ENCODE measurements around the gene DLAT.
"Not testable (repeated sequence)": the region's sequence is repeated elsewhere in the genome, so short reads cannot be mapped to it uniquely, and the experiment has no call there.

Gene DLAT

GRCh38 chr11:112051768-112052167 lies 26.6 kb downstream of the DLAT start:
- no peak for DNase-seq

GRCh38 chr11:112057170-112057569 lies 32.0 kb downstream of the DLAT start:
- no peak for DNase-seq

- DNase-seq: no peak
Observed at GRCh38 chr11:112058103-112058502, 32.9 kb downstream of the DLAT start.

- DNase-seq: no peak
Observed at GRCh38 chr11:112062923-112063322, 37.7 kb downstream of the DLAT start.

- peak; percentile 81 to 88 for DNase-seq
Observed at GRCh38 chr11:112073941-112074811, 49.0 kb downstream of the DLAT start, which contains the start of the genes NKAPD1 and PIH1D2. NKAPD1 (plus strand) TSS chr11:112074299; CDS start chr11:112075575, 1,276 bp downstream. PIH1D2 (minus strand) TSS chr11:112074017; CDS start chr11:112073174, 843 bp downstream.

GRCh38 chr11:112082729-112083128 lies 57.5 kb downstream of the DLAT start:
- DNase-seq: no peak

GRCh38 chr11:112085822-112086421 lies 60.7 kb downstream of the DLAT start:
- DNase-seq: no peak

GRCh38 chr11:112086422-112087191 lies 61.4 kb downstream of the DLAT start, which contains the start of the genes SDHD and TIMM8B:
SDHD (plus strand) TSS chr11:112086873; CDS start chr11:112086908, 35 bp downstream.
TIMM8B (minus strand) TSS chr11:112086756; CDS start chr11:112086723, 33 bp downstream.
- peak; percentile 95 to 96 for DNase-seq

GRCh38 chr11:112087212-112087611 lies 62.0 kb downstream of the DLAT start:
- DNase-seq: no peak

- not testable (repeated sequence) for DNase-seq
Observed at GRCh38 chr11:112095302-112095701, 70.1 kb downstream of the DLAT start.

- DNase-seq: no peak
Observed at GRCh38 chr11:112096194-112096593, 71.0 kb downstream of the DLAT start.

GRCh38 chr11:112097734-112098528 lies 72.7 kb downstream of the DLAT start:
- DNase-seq: no peak

- no peak for DNase-seq
Observed at GRCh38 chr11:112100462-112100861, 75.3 kb downstream of the DLAT start.

- DNase-seq: no peak
Observed at GRCh38 chr11:112103446-112103845, 78.2 kb downstream of the DLAT start.

GRCh38 chr11:112106070-112106469 lies 80.9 kb downstream of the DLAT start:
- no peak for DNase-seq
